ENCODE data around the gene TNS4. TPM values are rescaled to one million over a fixed set of nuclear protein-coding genes. Genes with fewer than 3 reads are reported as not detected.
A peak's percentile ranks its signal among the peaks of the same experiment; 100 is the strongest.

TNS4 gene
- polyA plus RNA-seq, 2 of the 4 experiments (the other 2 are of a cell fraction) = 24.2 to 73.5 TPM

- 0 out of 2 replicates have a peak, but pooled peaks have one; percentile 21 for TF ChIP-seq PBX3 (IDR thresholded peaks at IDR 0.05)
- TF ChIP-seq KDM1A (IDR thresholded peaks at IDR 0.05; ENCODE audit: low read depth) = no peak
- TF ChIP-seq FOXS1 (CRISPR knock-in tag; IDR thresholded peaks at IDR 0.05) = no peak
- no peak for TF ChIP-seq ATOH8 (CRISPR knock-in tag; IDR thresholded peaks at IDR 0.05; ENCODE audit: low read depth)
- no peak for TF ChIP-seq KDM5A (IDR thresholded peaks at IDR 0.05)
- TF ChIP-seq HMGXB4 (CRISPR knock-in tag; IDR thresholded peaks at IDR 0.05; ENCODE audit: borderline replicate concordance) = no peak
- TF ChIP-seq ELK1 (IDR thresholded peaks at IDR 0.05; ENCODE audit: low read depth, low read length) = no peak
- TF ChIP-seq POLR2AphosphoS2 (conservative IDR thresholded peaks at IDR 0.05; ENCODE audit: low read length) = peak; percentile 86
- TF ChIP-seq ZSCAN20 (CRISPR knock-in tag; IDR thresholded peaks at IDR 0.05) = no peak
- no peak for TF ChIP-seq RFX5 (IDR thresholded peaks at IDR 0.05)
- no peak for TF ChIP-seq CBX2 (IDR thresholded peaks at IDR 0.05; ENCODE audit: borderline replicate concordance, low read depth)
- no peak for TF ChIP-seq EHMT2 (IDR thresholded peaks at IDR 0.05; ENCODE audit: low read depth)
- TF ChIP-seq NR3C1 (IDR thresholded peaks at IDR 0.05) = no peak
- TF ChIP-seq CHD2 (IDR thresholded peaks at IDR 0.05; ENCODE audit: low read length, partially characterized antibody) = peak; percentile 10
- TF ChIP-seq TP53 (CRISPR knock-in tag; IDR thresholded peaks at IDR 0.05) = no peak
- TF ChIP-seq RNF2 (IDR thresholded peaks at IDR 0.05; ENCODE audit: borderline replicate concordance, low read depth) = no peak
- TF ChIP-seq HEYL (CRISPR knock-in tag; IDR thresholded peaks at IDR 0.05) = 0 out of 2 replicates have a peak, but pooled peaks have one; percentile 49
- peak; percentile 33 for TF ChIP-seq MAFK (IDR thresholded peaks at IDR 0.05; ENCODE audit: partially characterized antibody)
- TF ChIP-seq NPAS2 (CRISPR knock-in tag; IDR thresholded peaks at IDR 0.05; ENCODE audit: borderline replicate concordance) = no peak
- TF ChIP-seq HDAC2 (IDR thresholded peaks at IDR 0.05) = no peak
- no peak for TF ChIP-seq FOSL2 (IDR thresholded peaks at IDR 0.05)
- peak; percentile 39; the same call in 1 of the 2 replicates for TF ChIP-seq FOSL2 (CRISPR knock-in tag; IDR thresholded peaks at IDR 0.05)
- no peak for TF ChIP-seq RCOR1 (IDR thresholded peaks at IDR 0.05; ENCODE audit: low read depth, low read length)
- no peak for TF ChIP-seq HES2 (IDR thresholded peaks at IDR 0.05)
- no peak for TF ChIP-seq CHD4 (IDR thresholded peaks at IDR 0.05; ENCODE audit: borderline replicate concordance)
- no peak for TF ChIP-seq NFE2L2 (conservative IDR thresholded peaks at IDR 0.05; ENCODE audit: low read length)
- TF ChIP-seq CBX8 (IDR thresholded peaks at IDR 0.05) = no peak
- peak; percentile 18; the same call in 1 of the 2 replicates for TF ChIP-seq HOXA7 (CRISPR knock-in tag; IDR thresholded peaks at IDR 0.05)
- no peak for TF ChIP-seq SREBF2 (IDR thresholded peaks at IDR 0.05)
These were observed 20.9 kb downstream of the TNS4 start (continued) for GRCh38 chr17:40480501-40481003.
